ENCODE results near the gene THOC5. TPM values are rescaled to one million over a fixed set of nuclear protein-coding genes. Genes with fewer than 3 reads are reported as not detected.
"Not testable (repeated sequence)": the region's sequence is repeated elsewhere in the genome, so short reads cannot be mapped to it uniquely, and the experiment has no call there.

The THOC5 gene
- 72.9 and 80.3 TPM in 2 replicates for total RNA-seq
- long read RNA-seq, full-length matches to known transcripts = 207 of 251 reads
- long read RNA-seq, partial matches to known transcripts = 18 of 251 reads
- long read RNA-seq, other reads (novel, unspliced or antisense) = 26 of 251 reads

- H3K4me1 Mint-ChIP-seq (ENCODE audit: low read depth) = peaks cover 6% of the 10 kb centered on the region
- H3K36me3 Mint-ChIP-seq (ENCODE audit: insufficient read depth) = peaks cover 30% of the 10 kb centered on the region
Measured at GRCh38 chr22:29553351-29554224, at the start of gene THOC5. Gene THOC5 (minus strand): TSS chr22:29553757. CDS start chr22:29549147, 4,610 bp downstream.

GRCh38 chr22:29598684-29599020, 45.1 kb upstream of the THOC5 start:
- Mint-ChIP-seq H3K36me3 (ENCODE audit: insufficient read depth) (no peaks in the 10 kb centered on the region), H3K9me3 (ENCODE audit: low read depth) (no peaks in the 10 kb centered on the region), H3K4me1 (ENCODE audit: low read depth) (peaks cover 4% of the 10 kb centered on the region), H3K27ac (no peak overlapping the region), H3K4me3 (ENCODE audit: low read depth) (no peak overlapping the region), H3K27me3 (no peaks in the 10 kb centered on the region)
- no peak for TF ChIP-seq CTCF (IDR thresholded peaks at IDR 0.05; ENCODE audit: unreplicated experiment)
- no peak for DNase-seq (ENCODE audit: low spot score, unreplicated experiment)

More at GRCh38 chr22:29553351-29554224, at the start of gene THOC5:
- peak; percentile 57 for TF ChIP-seq CTCF (IDR thresholded peaks at IDR 0.05; ENCODE audit: unreplicated experiment)
- Mint-ChIP-seq H3K9me3 (ENCODE audit: low read depth) (peaks cover 3% of the 10 kb centered on the region), H3K4me3 (ENCODE audit: low read depth) (peak within 1 kb of the TSS; percentile 90), H3K27ac (peak within 1 kb of the TSS; percentile 97), H3K27me3 (no peaks in the 10 kb centered on the region)
- peak; percentile 79 for DNase-seq (ENCODE audit: low spot score, unreplicated experiment)

GRCh38 chr22:29597871-29598683, 44.5 kb upstream of the THOC5 start:
- H3K4me1 Mint-ChIP-seq (ENCODE audit: low read depth); H3K9me3 Mint-ChIP-seq (ENCODE audit: low read depth); DNase-seq (ENCODE audit: low spot score, unreplicated experiment); H3K36me3 Mint-ChIP-seq (ENCODE audit: insufficient read depth); H3K27me3 Mint-ChIP-seq; H3K27ac Mint-ChIP-seq: not testable (repeated sequence)
- H3K4me3 Mint-ChIP-seq (ENCODE audit: low read depth) = peak overlapping the region; percentile 16

- Mint-ChIP-seq H3K27me3 (no peaks in the 10 kb centered on the region), H3K27ac (no peak overlapping the region), H3K9me3 (ENCODE audit: low read depth) (no peaks in the 10 kb centered on the region), H3K36me3 (ENCODE audit: insufficient read depth) (no peaks in the 10 kb centered on the region), H3K4me1 (ENCODE audit: low read depth) (peaks cover 2% of the 10 kb centered on the region), H3K4me3 (ENCODE audit: low read depth) (no peak overlapping the region)
- no peak for DNase-seq (ENCODE audit: low spot score, unreplicated experiment)
- no peak for TF ChIP-seq CTCF (IDR thresholded peaks at IDR 0.05; ENCODE audit: unreplicated experiment)
Measured at GRCh38 chr22:29596408-29596807, 42.9 kb upstream of the THOC5 start.

- not testable (repeated sequence) for H3K4me1 Mint-ChIP-seq (ENCODE audit: low read depth); H3K27me3 Mint-ChIP-seq; H3K36me3 Mint-ChIP-seq (ENCODE audit: insufficient read depth); H3K4me3 Mint-ChIP-seq (ENCODE audit: low read depth); H3K9me3 Mint-ChIP-seq (ENCODE audit: low read depth); H3K27ac Mint-ChIP-seq; DNase-seq (ENCODE audit: low spot score, unreplicated experiment)
Measured at GRCh38 chr22:29594447-29594846, 40.9 kb upstream of the THOC5 start.

GRCh38 chr22:29593923-29594322, 40.4 kb upstream of the THOC5 start:
- no peak for TF ChIP-seq CTCF (IDR thresholded peaks at IDR 0.05; ENCODE audit: unreplicated experiment)
- Mint-ChIP-seq H3K27me3 (no peaks in the 10 kb centered on the region), H3K4me3 (ENCODE audit: low read depth) (no peak overlapping the region), H3K36me3 (ENCODE audit: insufficient read depth) (no peaks in the 10 kb centered on the region), H3K4me1 (ENCODE audit: low read depth) (peaks cover 2% of the 10 kb centered on the region), H3K27ac (peak overlapping the region; percentile 64), H3K9me3 (ENCODE audit: low read depth) (no peaks in the 10 kb centered on the region)
- no peak for DNase-seq (ENCODE audit: low spot score, unreplicated experiment)
